NCI-H524 (cell line): Measurements from ENCODE around the gene ORMDL3.

ENCODE experiments used
- DNase-seq, 2 experiments: peaks; one replicate each; lab custom pipeline; 2025; lab: John Stamatoyannopoulos, UW

ORMDL3 gene

DNA sequence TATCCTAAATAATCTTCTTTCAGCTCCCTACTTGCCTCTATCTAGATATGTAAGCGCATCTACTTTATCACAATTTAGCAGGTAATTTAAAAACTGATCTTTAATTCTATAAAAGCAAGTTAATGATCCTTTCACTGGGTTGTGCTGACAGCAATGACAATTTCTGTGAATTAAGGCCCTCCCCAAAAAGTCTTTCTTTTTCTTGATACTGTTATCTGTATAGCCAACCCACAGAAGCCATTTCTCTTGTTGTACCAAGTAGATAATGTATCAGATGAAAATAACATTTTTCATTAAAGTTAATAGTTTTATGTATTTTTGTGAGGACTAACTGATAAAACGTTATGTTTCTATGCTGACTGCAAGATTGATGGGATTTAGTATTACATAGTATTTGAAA is 55.6 kb downstream of the ORMDL3 start:
- DNase-seq, result no peak
